ENCODE data around the gene ARHGEF37. TPM values are rescaled to one million over a fixed set of nuclear protein-coding genes. Genes with fewer than 3 reads are reported as not detected.

The ARHGEF37 gene
- total RNA-seq, 5 donors from 2014 or later (not counting 1 experiment from before 2014, with no cell fraction given) = 0.07 to 1.0 (median 0.59) TPM; not detected in 1

DNA sequence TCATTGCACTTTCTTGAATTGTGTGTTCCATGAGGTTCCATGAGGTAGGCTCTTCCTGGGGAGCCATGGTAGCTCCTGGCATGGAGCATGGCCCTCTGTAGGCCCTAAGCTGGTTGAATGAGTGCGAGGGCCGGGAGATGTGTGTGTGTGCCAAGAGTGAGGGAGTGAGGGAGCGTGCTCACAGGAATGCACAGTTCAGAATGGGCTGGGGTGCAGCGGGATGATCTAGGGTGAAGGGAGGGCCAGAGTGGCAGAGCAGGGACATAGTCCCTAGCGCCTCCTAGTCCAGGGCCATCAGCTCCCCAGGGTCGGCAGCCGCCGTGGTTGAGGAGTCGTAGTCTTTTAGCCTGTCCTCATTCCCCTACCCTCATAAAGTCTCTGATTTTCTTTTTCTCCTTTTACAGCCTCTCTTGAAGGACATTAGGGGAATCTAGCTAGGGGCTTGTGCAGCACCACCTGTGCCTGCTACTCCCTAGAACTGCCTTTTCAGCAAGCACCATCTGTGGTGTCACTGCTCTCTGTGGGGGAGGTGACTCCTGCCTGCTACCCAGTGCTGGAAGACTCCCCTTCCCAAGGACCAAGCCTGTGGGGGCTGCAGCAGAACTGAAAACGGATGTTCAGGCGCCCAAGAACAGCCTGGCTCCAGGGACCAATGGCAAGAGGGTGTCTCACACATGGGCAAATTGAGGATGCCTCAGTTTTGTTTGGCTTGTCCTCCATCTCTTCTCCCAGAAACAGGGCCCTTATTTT is 83.5 kb downstream of the ARHGEF37 start:
- H3K4me1 ChIP-seq (ENCODE audit: control insufficient read depth in 1 of 2, extremely low read depth in 1 of 2, insufficient read depth in 2 of 2, low read length in 2 of 2) = no peaks in the 10 kb centered on the region
- 75% methylated on average over 7 of the region's 11 CpGs for WGBS (ENCODE audit: insufficient coverage)
- DNase-seq (no peak), ATAC-seq (replicated peaks in 1 of 4) (no peak)
- CTCF ChIA-PET = no interaction called here
- Mint-ChIP-seq H3K36me3 (peaks cover 4% of the 10 kb centered on the region), H3K27me3 (peaks cover 0 to 3% of the 10 kb centered on the region in 2 donors), H3K4me3 (no peak overlapping the region), H3K27ac (no peak overlapping the region), H3K4me1 (peaks cover 0 to 4% (median 0%) of the 10 kb centered on the region in 3 donors), H3K9me3 (peaks cover 0 to 11% (median 10%) of the 10 kb centered on the region in 3 donors)
- POLR2A ChIA-PET = no interaction called here
- H3K27me3 ChIP-seq (replicated peaks in 1 of 2; ENCODE audit: control insufficient read depth in 2 of 2, extremely low read depth in 1 of 2, insufficient read depth in 2 of 2, low read length in 1 of 2) = peaks cover 0 to 12% of the 10 kb centered on the region in 2 experiments
- no peak overlapping the region for H3K4me3 ChIP-seq (ENCODE audit: control insufficient read depth in 1 of 2, extremely low read depth in 1 of 2, low read length in 1 of 2)
- no peaks in the 10 kb centered on the region for H3K9me3 ChIP-seq
- H3K27ac ChIP-seq (ENCODE audit: low read length) = no peak overlapping the region
- H3K36me3 ChIP-seq (ENCODE audit: control insufficient read depth in 2 of 2, extremely low read depth in 1 of 2, insufficient read depth in 1 of 2, low read length in 1 of 2) = no peaks in the 10 kb centered on the region

DNA sequence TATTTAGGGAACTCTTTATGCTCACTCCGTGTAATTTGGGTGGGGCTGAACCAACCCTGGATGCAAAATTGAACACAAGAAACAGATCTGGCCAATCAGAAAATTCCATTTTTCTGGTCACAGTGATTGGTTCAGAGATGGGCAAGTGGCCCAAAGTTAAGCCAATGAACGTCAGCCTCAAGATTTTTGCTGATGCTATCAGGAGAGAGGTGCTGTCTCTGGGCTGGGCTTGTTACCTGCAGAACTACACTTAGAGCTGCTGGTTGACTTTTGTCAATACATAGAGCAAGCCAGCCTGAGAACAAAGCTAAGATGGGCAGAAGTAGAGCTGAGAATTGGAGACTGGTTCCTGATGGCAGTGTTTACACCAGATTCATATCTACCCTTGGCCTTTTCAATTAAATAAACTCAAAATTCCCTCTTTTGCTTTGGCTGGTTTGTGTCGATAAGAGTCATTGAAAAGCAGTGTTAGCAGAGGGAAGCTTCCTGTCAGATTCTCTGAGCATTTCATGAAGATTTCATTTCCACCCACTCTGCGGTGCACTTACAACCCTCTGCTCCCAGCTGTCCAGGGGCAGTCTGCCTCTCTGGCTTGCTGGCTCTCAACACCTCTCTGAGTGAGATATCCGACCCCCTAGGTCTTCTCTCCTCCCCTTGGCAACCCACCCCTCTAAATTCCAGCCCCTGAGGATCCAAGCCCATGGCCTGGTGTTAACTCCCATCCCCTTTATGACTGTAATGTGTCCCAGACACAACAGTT is 84.3 kb downstream of the ARHGEF37 start:
- ATAC-seq (replicated peaks in 1 of 4) (no peak), DNase-seq (no peak)
- Histone ChIP-seq H3K4me1 (ENCODE audit: control insufficient read depth in 1 of 2, extremely low read depth in 1 of 2, insufficient read depth in 2 of 2, low read length in 2 of 2) (no peaks in the 10 kb centered on the region), H3K4me3 (ENCODE audit: control insufficient read depth in 1 of 2, extremely low read depth in 1 of 2, low read length in 1 of 2) (no peak overlapping the region), H3K9me3 (no peaks in the 10 kb centered on the region), H3K36me3 (ENCODE audit: control insufficient read depth in 2 of 2, extremely low read depth in 1 of 2, insufficient read depth in 1 of 2, low read length in 1 of 2) (no peaks in the 10 kb centered on the region), H3K27ac (ENCODE audit: low read length) (no peak overlapping the region), H3K27me3 (replicated peaks in 1 of 2; ENCODE audit: control insufficient read depth in 2 of 2, extremely low read depth in 1 of 2, insufficient read depth in 2 of 2, low read length in 1 of 2) (peaks cover 0 to 12% of the 10 kb centered on the region in 2 experiments)
- Mint-ChIP-seq H3K36me3 (peaks cover 4% of the 10 kb centered on the region), H3K27me3 (peaks cover 0 to 2% of the 10 kb centered on the region in 2 donors), H3K4me3 (no peak overlapping the region), H3K4me1 (peaks cover 0 to 4% (median 0%) of the 10 kb centered on the region in 3 donors), H3K9me3 (peaks cover 0 to 11% (median 10%) of the 10 kb centered on the region in 3 donors), H3K27ac (no peak overlapping the region)
- CTCF ChIA-PET = no interaction called here
- 83% methylated on average over 3 of the region's 5 CpGs for WGBS (ENCODE audit: insufficient coverage)
- POLR2A ChIA-PET = no interaction called here

DNA sequence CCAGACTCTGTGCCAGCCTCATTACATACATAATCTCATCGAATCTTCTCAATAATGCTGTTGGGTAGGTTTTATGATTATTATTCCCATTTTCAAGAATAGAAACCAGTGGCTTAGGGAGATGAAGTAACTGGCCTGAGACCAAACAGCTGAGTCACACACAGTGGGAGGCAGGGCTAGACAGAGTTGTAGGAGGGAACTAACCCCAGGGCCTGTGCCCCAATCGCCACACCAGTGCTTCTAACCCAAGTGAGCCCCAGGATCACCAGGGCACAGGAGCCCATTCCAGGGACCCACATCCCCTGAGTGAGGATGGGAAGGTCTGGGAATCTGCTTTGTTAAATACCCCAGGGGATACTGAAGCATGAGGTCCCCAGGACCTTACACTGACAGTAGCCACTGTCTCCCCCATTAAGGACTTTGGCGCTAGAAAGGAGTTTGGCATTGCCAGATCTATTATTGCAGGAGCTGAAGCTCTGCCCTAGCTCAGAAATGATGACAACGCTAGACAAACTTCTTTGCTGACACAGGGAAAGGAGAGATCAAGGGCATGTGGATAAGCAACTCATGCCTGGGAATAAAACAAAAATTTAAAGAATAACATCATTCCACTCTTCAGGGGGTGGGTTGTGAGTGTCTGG is 85.0 kb downstream of the ARHGEF37 start:
- Histone ChIP-seq H3K4me3 (ENCODE audit: control insufficient read depth in 1 of 2, extremely low read depth in 1 of 2, low read length in 1 of 2) (no peak overlapping the region), H3K9me3 (no peaks in the 10 kb centered on the region), H3K36me3 (ENCODE audit: control insufficient read depth in 2 of 2, extremely low read depth in 1 of 2, insufficient read depth in 1 of 2, low read length in 1 of 2) (no peaks in the 10 kb centered on the region), H3K4me1 (ENCODE audit: control insufficient read depth in 1 of 2, extremely low read depth in 1 of 2, insufficient read depth in 2 of 2, low read length in 2 of 2) (no peaks in the 10 kb centered on the region), H3K27ac (ENCODE audit: low read length) (no peak overlapping the region), H3K27me3 (replicated peaks in 1 of 2; ENCODE audit: control insufficient read depth in 2 of 2, extremely low read depth in 1 of 2, insufficient read depth in 2 of 2, low read length in 1 of 2) (peaks cover 0 to 10% of the 10 kb centered on the region in 2 experiments)
- Mint-ChIP-seq H3K4me1 (peaks cover 0 to 4% (median 0%) of the 10 kb centered on the region in 3 donors), H3K9me3 (peaks cover 0 to 11% (median 10%) of the 10 kb centered on the region in 3 donors), H3K27ac (no peak overlapping the region), H3K27me3 (no peaks in the 10 kb centered on the region), H3K36me3 (peaks cover 4% of the 10 kb centered on the region), H3K4me3 (no peak overlapping the region)
- ATAC-seq (replicated peaks in 1 of 4) (no peak), DNase-seq (no peak)
- WGBS (ENCODE audit: insufficient coverage) = 80% methylated on average over 1 of the region's 4 CpGs
- CTCF ChIA-PET = no interaction called here
- POLR2A ChIA-PET = interaction anchor here in 1 of 2 donors (0.7 kb wide), 1 partner anchor 457 kb away, joined by 3 read pairs; no protein-coding TSS in a partner anchor

DNA sequence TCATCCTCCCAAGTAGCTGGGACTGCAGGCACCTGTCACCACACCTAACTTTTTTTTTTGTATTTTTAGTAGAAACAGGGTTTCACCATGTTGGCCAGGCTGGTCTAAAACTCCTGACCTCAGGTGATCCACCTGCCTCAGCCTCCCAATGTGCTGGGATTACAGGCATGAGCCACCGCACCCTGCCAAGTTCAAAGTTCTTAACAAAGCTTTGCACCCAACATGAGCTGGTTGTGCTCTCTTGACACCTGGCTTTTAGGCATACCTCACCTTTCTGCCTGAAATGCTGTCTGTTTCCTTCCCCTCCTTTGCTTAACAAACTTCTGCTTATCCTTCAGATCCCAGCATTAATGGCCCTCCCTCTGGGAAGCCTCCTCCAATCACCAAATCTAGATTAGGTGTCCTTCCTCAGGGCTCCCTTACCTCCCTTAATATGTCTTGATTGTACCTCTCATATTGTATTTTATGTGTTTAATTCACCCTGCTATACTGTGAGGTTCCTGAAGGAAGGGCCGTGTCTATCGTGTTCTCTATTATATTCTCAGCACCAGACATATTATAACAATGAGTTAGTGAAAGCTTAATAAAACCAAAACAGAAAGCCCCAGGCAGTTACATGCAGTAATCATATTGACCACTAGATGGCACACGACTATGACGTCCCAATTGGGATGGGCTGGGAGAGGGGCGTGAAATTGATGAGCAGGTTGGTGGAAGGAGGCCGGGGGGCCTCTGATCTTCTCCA is 86.0 kb downstream of the ARHGEF37 start:
- Histone ChIP-seq H3K36me3 (ENCODE audit: control insufficient read depth in 2 of 2, extremely low read depth in 1 of 2, insufficient read depth in 1 of 2, low read length in 1 of 2) (no peaks in the 10 kb centered on the region), H3K27me3 (replicated peaks in 1 of 2; ENCODE audit: control insufficient read depth in 2 of 2, extremely low read depth in 1 of 2, insufficient read depth in 2 of 2, low read length in 1 of 2) (peaks cover 0 to 16% of the 10 kb centered on the region in 2 experiments), H3K27ac (ENCODE audit: low read length) (no peak overlapping the region), H3K4me3 (ENCODE audit: control insufficient read depth in 1 of 2, extremely low read depth in 1 of 2, low read length in 1 of 2) (no peak overlapping the region), H3K4me1 (ENCODE audit: control insufficient read depth in 1 of 2, extremely low read depth in 1 of 2, insufficient read depth in 2 of 2, low read length in 2 of 2) (no peaks in the 10 kb centered on the region), H3K9me3 (no peaks in the 10 kb centered on the region)
- DNase-seq (peak in 2 of 35 experiments; percentile 4 to 49), ATAC-seq (replicated peaks in 1 of 4) (no peak)
- Mint-ChIP-seq H3K27me3 (peaks cover 0 to 2% of the 10 kb centered on the region in 2 donors), H3K4me1 (peaks cover 0 to 4% (median 0%) of the 10 kb centered on the region in 3 donors), H3K4me3 (no peak overlapping the region), H3K27ac (no peak overlapping the region), H3K9me3 (peaks cover 0 to 11% (median 10%) of the 10 kb centered on the region in 3 donors), H3K36me3 (peaks cover 4% of the 10 kb centered on the region)
- WGBS (ENCODE audit: insufficient coverage) = 100% methylated on average over 1 of the region's 7 CpGs
- ChIA-PET CTCF (interaction anchor here (0.6 to 1.3 kb wide), 10 partner anchors 11 to 323 kb away, joined by 3 to 4 read pairs (median 3); no protein-coding TSS in a partner anchor), POLR2A (no interaction called here)

DNA sequence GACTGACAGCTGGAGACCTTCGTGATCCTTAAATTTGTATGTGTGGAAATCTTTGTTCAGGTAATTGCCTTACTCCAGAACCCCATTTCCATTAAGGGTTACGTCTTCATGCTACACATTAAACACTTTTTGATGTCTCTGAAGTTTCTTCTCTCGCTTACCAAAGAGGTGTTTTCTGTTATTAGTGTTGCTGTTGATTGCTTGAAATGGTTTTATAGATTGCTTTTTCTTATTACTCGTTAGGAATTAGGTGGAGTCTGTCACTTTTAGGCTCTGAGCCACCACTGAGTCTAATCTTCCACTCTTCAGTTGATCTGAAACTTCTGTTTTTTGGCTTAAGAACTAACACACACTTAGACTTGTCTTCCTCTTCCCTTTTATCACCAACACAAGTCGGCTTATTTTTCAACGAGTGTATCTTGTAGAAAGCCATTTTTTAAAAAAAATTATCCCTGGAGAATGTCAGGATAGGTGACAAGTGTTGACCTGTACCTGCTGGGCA is 86.6 kb downstream of the ARHGEF37 start:
- ATAC-seq (replicated peaks in 1 of 4) (no peak), DNase-seq (no peak)
- Mint-ChIP-seq H3K36me3 (peaks cover 4% of the 10 kb centered on the region), H3K9me3 (peaks cover 0 to 11% (median 10%) of the 10 kb centered on the region in 3 donors), H3K4me1 (peaks cover 0 to 4% (median 0%) of the 10 kb centered on the region in 3 donors), H3K4me3 (no peak overlapping the region), H3K27ac (no peak overlapping the region), H3K27me3 (peaks cover 3 to 4% of the 10 kb centered on the region in 2 donors)
- H3K36me3 ChIP-seq (ENCODE audit: control insufficient read depth in 2 of 2, extremely low read depth in 1 of 2, insufficient read depth in 1 of 2, low read length in 1 of 2) = no peaks in the 10 kb centered on the region
- no peak overlapping the region for H3K27ac ChIP-seq (ENCODE audit: low read length)
- ChIA-PET POLR2A (no interaction called here), CTCF (interaction anchor here (0.8 to 1.3 kb wide), 6 partner anchors 11 to 166 kb away, joined by 3 to 4 read pairs (median 3); no protein-coding TSS in a partner anchor)
- H3K27me3 ChIP-seq (replicated peaks in 1 of 2; ENCODE audit: control insufficient read depth in 2 of 2, extremely low read depth in 1 of 2, insufficient read depth in 2 of 2, low read length in 1 of 2) = peaks cover 0 to 19% of the 10 kb centered on the region in 2 experiments
- H3K4me3 ChIP-seq (ENCODE audit: control insufficient read depth in 1 of 2, extremely low read depth in 1 of 2, low read length in 1 of 2) = no peak overlapping the region
- WGBS (ENCODE audit: insufficient coverage) = no CpG with 5 or more reads among the region's 6 CpGs
- H3K9me3 ChIP-seq = no peaks in the 10 kb centered on the region
- H3K4me1 ChIP-seq (ENCODE audit: control insufficient read depth in 1 of 2, extremely low read depth in 1 of 2, insufficient read depth in 2 of 2, low read length in 2 of 2) = no peaks in the 10 kb centered on the region
